Endothelial cell of umbilical vein (primary cell): ENCODE results near the gene RETREG3.

ENCODE experiments used
- CTCF ChIP-seq, 2 donors: IDR thresholded peaks; 1 replicate in 1 of 2; 2 replicates in 1 of 2; pipeline ENCODE4 v1.5.1; 2011; ENCODE audit warnings: low read length in 2 of 2, mild to moderate bottlenecking in 2 of 2, moderate library complexity in 2 of 2, control low read depth in 1 of 2, inconsistent platforms in 1 of 2, low read depth in 1 of 2; ENCODE audit not compliant: insufficient read depth in 1 of 2; ENCODE audit errors: extremely low read depth in 1 of 2
- POLR2A ChIP-seq: IDR thresholded peaks from 2 replicates; pipeline ENCODE4 v1.6.1; 2012; ENCODE audit warnings: low read depth, mild to moderate bottlenecking, control low read depth, low read length

- TF ChIP-seq CTCF (IDR thresholded peaks at IDR 0.05; ENCODE audit: extremely low read depth in 1 of 2, insufficient read depth in 1 of 2, low read depth in 1 of 2, low read length in 2 of 2): no peak
- TF ChIP-seq POLR2A: no peak
Observed at GRCh38 chr17:42543190-42544079, 65.7 kb downstream of the RETREG3 start.
